ENCODE measurements around the gene CIZ1. TPM values are rescaled to one million over a fixed set of nuclear protein-coding genes. Genes with fewer than 3 reads are reported as not detected.

Gene CIZ1
- total RNA-seq, 1 experiment from 2014 or later: 104 TPM

DNA sequence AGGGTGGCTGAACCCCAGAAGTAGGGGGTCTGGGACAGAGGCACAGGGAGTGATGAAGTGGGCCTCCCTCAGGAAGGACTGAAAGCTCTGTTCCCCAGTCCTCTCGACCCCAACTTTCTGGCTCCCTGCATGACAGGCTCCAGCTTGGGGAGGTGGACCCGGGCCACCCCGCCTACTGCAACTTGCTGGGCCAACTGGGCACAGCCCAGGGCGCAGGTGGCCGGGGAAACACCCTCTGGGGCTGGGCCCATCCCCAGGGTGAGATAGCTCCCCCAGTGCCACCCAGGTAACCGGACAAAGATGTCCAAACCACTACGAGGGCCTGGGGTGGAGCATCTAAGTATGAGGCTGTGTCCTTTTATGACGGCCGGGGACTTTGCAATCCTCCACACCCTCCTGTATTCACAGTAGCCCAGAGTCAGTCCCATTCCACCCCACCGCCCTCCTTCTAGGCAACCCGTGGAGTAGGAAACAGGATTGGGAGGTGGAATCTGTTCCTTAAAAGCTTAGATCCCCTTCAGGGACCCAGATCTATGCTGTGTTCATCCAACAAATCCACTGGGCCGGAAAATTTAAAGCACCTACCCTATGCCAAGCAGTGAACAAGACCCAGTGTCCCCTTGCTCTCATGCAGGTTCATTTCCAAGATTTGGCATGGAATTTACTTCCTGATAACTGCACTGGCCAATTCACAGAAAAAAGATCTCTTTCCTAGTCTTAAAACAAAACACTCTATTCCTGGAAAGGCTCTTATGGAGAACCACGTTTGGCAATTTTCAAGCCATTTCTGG lies 31.7 kb upstream of the CIZ1 start:
- H3K4me1 ChIP-seq (ENCODE audit: insufficient read depth, low read length): no peaks in the 10 kb centered on the region
- H3K14ac ChIP-seq (ENCODE audit: insufficient read depth, low read length): no peak overlapping the region
- H2BK5ac ChIP-seq (ENCODE audit: insufficient read length, low read length): no peak overlapping the region
- no peak for TF ChIP-seq CTCF (conservative IDR thresholded peaks at IDR 0.05)
- no peak overlapping the region for H4K5ac ChIP-seq (ENCODE audit: insufficient read length, low read depth, low read length)
- H2BK120ac ChIP-seq (ENCODE audit: low read depth, low read length, poor library complexity, severe bottlenecking): no peak overlapping the region
- Mint-ChIP-seq H3K9me3 (no peaks in the 10 kb centered on the region), H3K4me1 (peaks cover 7 to 9% of the 10 kb centered on the region in 2 experiments), H3K27me3 (ENCODE audit: low read depth) (no peaks in the 10 kb centered on the region; the same call in 1 of the 2 replicates), H3K27ac (0 out of 7 replicates have a peak overlapping the region, but pooled peaks of 1 of the 3 experiments have one; percentile 15), H3K36me3 (ENCODE audit: insufficient read depth in 1 of 3, low read depth in 3 of 3) (peaks cover 14 to 44% (median 37%) of the 10 kb centered on the region in 3 experiments), H3K4me3 (no peak overlapping the region)
- no peaks in the 10 kb centered on the region for H3K79me2 ChIP-seq (ENCODE audit: insufficient read depth, low read length)
- no peaks in the 10 kb centered on the region for H3K9me3 ChIP-seq (ENCODE audit: control insufficient read depth, low read depth, low read length)
- H2BK12ac ChIP-seq (ENCODE audit: insufficient read length, low read depth, low read length): no peak overlapping the region
- H3T11ph ChIP-seq (ENCODE audit: low read length): no peak overlapping the region
- H3K4me2 ChIP-seq (ENCODE audit: insufficient read depth, insufficient read length, low read length): no peak overlapping the region
- H2AFZ ChIP-seq (ENCODE audit: low read length): no peak overlapping the region
- H4K91ac ChIP-seq (ENCODE audit: insufficient read length, low read depth, low read length): no peak overlapping the region
- no peaks in the 10 kb centered on the region for H3K79me1 ChIP-seq (ENCODE audit: insufficient read depth, low read depth, low read length, poor library complexity, severe bottlenecking)
- no peak overlapping the region for H4K8ac ChIP-seq (replicated peaks; ENCODE audit: insufficient read length, low read depth, low read length)
- H3K23ac ChIP-seq (ENCODE audit: insufficient read length, low read depth, low read length): no peak overlapping the region
- H3K27ac ChIP-seq (ENCODE audit: insufficient read length, low read depth, low read length): no peak overlapping the region
- H3K4ac ChIP-seq (ENCODE audit: low read depth, low read length): no peak overlapping the region
- no peak overlapping the region for H2BK20ac ChIP-seq (ENCODE audit: low read depth, low read length, poor library complexity, severe bottlenecking)
- no CpG with 5 or more reads among the region's 13 CpGs for WGBS (ENCODE audit: extremely low coverage, insufficient read length, low lambda C conversion rate)
- no peak overlapping the region for H3K18ac ChIP-seq (ENCODE audit: insufficient read length, low read depth, low read length)
- DNase-seq: no peak
- H4K20me1 ChIP-seq (ENCODE audit: control insufficient read depth, insufficient read depth, insufficient read length): peaks cover 4% of the 10 kb centered on the region
- no peaks in the 10 kb centered on the region for H3K27me3 ChIP-seq (ENCODE audit: insufficient read depth, low read length)
- peaks cover 3% of the 10 kb centered on the region for H3K23me2 ChIP-seq (ENCODE audit: insufficient read length, low read depth, low read length, poor library complexity, severe bottlenecking)
- no peak overlapping the region for H2BK15ac ChIP-seq (ENCODE audit: low read depth, low read length)
- no peak overlapping the region for H3K9ac ChIP-seq (ENCODE audit: extremely low read depth, insufficient read length, low read length)
- H3K56ac ChIP-seq (ENCODE audit: insufficient read length, low read depth, low read length): no peak overlapping the region
- H2AK5ac ChIP-seq (ENCODE audit: insufficient read length, low read length): no peak overlapping the region

All from H9 (cell line).